HS-5 (cell line): ENCODE data around the gene LCOR.

Source experiments
- DNase-seq: peaks from one replicate; pipeline ENCODE4 v3.0.0-alpha.2; 2012; ENCODE audit warnings: low read depth

LCOR gene

DNA sequence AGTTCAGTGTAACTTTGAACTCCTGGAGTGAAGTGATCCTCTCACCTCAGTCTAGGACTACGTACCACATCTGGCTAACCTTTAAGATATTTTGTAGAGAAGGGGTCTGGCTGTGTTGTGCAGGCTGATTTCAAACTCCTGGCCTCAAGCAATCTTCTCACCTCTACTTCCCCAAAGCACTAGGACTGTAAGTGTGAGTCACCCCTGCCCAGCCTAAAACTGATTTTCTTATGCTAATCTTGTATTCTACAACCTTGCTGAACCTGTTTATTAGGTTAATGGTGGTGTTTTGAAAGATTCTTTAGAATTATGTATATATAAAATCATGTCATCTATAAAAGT, 58.0 kb downstream of the LCOR start:
- DNase-seq = no peak

DNA sequence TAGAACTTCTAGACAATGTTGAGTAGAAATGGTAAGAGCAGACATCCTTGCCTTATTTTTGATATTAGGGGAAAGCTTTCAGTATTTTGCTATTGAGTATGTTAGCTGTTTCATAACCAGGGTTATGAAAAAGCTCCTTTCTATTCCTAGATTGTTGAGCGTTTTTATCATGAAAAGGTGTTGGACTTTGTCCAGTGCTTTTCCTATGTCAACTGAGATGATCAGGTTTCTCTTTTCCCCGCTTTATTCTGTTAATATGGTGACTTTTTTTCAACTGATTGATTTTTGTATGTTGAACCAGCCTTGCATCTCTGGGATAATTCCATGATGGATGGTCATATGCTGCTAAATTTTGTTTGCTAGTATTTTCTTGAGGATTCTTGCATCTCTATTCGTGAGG, 58.5 kb downstream of the LCOR start:
- no peak for DNase-seq

- no peak for DNase-seq
Measured at GRCh38 chr10:96891840-96892239, 59.7 kb downstream of the LCOR start.

GRCh38 chr10:96895662-96896424, 63.7 kb downstream of the LCOR start:
- DNase-seq = no peak

DNA sequence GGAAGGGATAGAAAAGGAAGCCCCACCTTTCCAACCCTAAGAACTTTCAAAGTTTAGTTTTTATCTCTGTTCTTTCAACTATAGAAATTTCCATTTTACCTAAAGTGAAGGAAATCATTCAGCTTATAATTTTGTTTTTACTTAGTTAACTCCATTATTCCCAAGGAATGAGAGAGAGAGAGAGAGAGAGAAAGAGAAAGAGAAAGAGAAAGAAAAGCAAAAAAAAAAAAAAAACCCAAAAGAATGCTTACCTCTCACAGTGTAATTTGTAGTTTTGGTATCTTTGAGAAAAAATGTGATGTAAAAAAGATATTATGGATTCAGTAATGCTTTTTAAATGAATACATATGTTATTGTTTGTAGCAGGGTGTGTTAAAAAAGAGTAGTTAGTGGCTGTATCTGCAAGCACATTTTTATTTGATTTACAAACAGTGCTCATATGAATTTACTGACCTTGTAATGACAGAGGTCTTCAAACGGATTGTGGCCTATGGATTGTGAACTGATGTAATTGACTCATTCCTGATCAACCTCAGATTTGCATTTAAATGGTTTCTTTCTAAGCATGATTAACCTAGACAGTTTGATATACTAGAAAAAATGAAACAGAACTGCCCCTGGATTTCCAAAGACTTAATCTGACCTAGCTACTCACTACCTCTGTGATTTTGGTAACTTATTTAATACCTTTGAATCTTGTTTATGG, 64.9 kb downstream of the LCOR start:
- DNase-seq = no peak

DNA sequence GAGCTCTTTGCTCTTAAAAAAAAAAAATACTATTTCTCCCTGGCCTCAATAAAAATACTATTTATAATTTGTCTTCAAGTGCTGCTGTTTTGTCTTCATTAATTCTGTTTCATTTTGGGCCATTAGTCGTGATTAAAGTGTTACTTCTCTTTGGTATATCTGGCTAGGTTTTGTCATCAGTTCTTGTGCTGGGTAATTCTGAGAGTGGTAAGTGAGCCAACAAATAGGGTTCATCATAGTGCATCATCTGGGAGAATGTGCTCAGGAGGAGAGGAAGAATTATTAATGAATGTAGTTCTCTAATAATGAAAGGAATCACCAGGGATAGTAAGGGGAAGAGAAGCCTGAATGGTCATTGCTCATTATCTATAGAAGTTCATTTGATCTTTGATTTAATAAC, 70.0 kb downstream of the LCOR start:
- no peak for DNase-seq

DNA sequence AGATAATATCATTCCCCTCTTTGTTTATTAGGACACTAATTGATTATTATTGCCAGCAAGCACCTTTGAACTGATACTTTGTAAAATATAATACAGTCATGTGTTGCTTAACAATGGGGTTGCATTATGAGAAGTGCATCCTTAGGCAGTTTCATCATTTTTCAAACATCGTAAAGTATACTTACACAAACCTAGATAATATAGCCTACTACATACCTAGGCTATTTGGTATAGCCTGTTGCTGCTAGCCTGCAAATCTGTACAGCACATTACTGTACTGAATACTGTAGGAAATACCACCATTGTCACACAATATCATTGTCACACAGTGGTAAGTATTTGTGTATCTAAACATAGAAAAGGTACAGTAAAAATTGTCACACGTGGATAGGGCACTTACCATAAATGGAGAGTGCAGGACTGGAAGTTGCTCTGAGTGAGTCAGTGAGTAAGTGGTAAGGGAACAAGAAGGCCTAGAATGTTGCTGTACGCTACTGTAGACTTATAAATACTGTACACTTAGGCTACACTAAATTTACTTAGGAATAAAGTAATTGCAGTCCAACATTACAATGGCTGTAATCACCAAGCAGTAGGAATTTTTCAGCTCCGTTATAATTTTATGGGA, 70.7 kb downstream of the LCOR start:
- DNase-seq = no peak

DNA sequence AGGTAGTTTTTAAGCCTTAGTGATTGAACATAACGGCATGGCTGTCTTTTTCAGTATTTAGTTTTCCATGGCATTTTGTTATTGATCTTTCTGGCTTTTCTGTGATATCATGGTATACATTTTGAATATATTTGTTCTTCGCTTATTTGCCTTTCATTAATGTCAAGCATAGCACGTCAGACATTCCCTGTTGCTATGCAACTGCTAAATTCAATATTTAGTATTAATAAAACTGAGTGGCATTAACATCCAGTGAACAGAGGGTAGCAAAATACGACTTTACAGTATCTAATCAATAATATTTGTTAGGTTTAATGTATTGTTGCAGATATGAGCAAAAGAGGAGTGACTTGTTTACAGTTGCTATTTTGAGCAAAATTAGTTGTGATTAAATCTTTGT, 72.5 kb downstream of the LCOR start:
- no peak for DNase-seq

GRCh38 chr10:96906864-96907263, 74.8 kb downstream of the LCOR start:
- DNase-seq = no peak

- no peak for DNase-seq
Measured at GRCh38 chr10:96910488-96911395, 78.6 kb downstream of the LCOR start.

DNA sequence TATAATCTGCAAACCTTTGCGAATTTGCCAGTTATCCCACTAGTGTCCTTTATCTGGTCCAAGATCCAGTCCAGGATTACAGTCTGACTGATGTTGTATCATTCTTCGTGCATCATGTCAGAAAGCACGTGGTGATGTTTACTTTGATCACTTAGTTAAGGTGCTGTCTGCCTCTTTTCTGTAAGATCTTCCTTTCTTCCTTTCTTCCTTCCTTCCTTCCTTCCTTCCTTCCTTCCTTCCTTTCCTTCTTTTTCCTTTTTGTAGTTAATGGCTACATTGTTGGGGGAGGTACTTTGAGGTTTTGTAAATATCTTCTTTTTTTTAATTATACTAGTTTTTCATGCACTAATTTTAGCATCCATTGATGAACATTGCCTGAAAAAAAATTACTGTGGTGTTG, 80.3 kb downstream of the LCOR start:
- DNase-seq = no peak

DNA sequence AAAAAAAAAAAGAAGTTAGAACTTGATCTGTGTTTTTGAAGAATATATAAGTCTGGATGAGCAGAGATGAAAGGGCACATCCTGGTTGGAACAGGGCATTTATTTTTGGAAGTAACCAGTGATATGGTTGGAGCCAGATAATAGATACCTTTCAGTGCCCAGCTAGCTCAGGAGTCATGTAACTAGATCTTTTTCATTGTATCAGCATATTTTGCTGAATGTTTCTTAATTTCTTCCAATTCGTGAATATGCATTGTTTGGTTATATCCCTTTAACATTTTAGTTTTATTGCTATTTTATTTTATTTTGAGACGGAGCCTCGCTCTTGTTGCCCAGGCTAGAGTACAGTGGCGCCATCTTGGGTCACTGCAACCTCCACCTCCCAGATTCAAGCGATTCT, 81.8 kb downstream of the LCOR start:
- DNase-seq = no peak

- no peak for DNase-seq
Measured at GRCh38 chr10:96917628-96918027, 85.5 kb downstream of the LCOR start.

DNA sequence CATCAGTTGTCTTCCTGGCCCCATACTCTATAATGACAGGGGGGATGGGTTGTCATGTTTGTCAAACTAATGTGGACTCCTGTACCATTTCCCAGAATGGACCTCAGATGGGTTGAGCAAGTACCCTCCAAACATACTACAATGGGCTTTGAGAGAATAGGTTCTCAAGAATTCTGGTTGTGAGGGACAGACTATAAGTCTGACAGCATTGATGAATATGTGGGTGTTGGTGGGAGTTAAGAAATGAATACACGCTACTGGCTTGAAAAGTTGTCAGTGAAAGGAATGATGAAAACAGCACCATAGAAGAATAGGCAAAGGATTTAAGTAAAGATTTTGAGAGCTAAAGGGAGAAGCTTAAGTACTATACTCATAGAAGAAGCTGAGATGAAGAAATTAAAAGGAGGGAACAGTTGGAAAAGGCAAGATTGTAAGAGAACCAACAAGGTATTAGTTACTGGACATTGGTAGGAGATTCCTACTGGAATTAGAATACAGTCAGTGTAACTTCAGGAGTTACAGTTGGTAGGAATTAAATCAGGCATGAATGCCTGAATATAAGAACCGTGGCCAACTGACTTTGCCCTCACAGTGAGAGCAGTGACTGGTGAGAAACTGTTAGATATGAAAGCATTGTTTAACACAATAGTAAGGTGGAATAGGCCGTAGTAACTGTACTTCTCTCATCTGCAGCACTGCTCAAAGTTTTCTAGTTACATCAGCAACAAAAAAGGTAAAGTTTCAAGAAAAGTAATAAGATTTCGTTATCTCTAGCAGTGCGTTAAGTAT, 86.3 kb downstream of the LCOR start:
- no peak for DNase-seq

DNA sequence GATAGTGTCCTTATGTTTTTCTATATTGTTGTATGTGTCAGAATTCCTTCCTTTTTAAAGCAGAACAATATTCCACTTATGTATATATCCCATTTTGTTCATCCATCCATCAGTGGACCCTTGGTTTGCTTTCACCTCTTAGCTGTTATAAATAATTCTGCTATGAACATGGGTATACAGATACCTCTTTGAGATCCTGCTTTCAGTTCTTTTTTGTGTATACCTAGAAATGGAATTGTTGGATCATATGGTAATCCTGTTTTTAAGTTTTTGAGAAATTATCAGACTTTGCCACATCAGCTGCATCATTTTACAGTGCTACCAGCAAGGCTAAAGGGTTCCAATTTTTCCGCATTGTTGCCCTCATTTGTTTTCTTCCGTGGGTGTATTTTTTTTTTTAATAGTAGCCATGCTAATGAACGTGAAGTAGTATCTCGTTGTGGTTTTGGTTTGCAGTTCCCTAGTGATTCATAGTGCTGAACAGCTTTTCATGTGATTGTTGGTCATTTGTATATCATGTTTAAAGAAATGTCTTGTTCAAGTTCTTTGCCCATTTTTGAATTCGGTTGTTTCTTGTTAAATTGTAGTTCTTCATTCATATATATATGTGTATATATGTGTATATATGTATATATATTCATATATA, 87.8 kb downstream of the LCOR start:
- DNase-seq = no peak

DNA sequence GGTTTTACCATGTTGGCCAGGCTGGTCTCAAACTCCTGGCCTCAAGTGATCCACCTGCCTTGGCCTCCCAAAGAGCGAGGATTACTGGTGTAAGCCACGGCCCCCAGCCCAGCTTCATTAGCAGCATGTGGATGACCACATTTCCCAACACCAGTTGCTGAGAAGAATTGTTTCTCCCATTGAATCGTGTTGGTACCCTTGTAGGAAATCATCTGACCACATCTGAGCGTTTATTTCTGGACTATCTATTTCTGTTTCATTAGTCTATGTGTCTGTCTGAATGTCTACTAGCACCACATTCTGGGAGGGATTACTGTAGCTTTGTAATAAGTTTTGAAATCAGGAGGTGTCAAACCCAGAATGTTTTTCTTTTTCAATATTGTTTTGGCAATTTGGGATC, 89.6 kb downstream of the LCOR start:
- no peak for DNase-seq

GRCh38 chr10:96922978-96923948, 91.2 kb downstream of the LCOR start:
- no peak for DNase-seq

DNA sequence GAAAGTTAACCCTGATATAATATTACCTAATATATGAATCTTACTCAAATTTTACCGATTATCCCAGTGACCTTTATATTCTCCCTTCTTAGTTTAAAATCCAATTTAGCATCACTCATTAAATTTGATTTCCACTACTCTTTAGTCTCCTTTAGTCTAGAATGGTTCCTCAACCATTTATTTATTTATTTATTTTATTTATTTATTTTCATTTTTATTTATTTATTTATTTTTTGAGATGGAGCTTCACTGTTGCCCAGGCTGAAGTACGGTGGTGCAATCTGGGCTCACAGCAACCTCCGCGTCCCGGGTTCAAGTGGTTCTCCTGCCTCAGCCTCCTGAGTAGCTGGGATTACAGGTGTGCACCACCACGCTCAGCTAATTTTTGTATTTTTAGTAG, 92.8 kb downstream of the LCOR start:
- DNase-seq = no peak

DNA sequence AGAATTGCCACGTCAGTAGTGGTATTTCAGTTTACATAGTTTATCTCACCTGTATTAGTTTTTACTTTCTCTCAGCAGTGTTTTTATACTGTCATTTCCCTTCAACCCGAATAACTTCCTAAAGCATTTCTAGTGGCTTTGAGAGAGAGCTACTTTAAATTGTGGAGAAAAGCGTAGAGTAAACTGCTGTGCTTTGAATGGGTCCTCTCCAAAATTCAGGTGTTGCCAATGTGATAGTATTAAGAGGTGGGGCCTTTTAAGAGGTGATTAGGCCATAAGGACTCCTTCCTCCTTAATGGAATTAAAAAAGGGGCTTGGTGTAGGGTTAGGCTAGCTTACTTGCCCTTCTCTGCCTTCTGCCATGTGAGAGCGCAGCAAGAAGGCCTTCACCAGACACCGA, 98.4 kb downstream of the LCOR start:
- no peak for DNase-seq

- no peak for DNase-seq
Measured at GRCh38 chr10:96935148-96935547, 103.0 kb downstream of the LCOR start.
